GM10266 (cell line): ENCODE results near the gene RIPPLY3.
"Not testable (repeated sequence)": the region's sequence is repeated elsewhere in the genome, so short reads cannot be mapped to it uniquely, and the experiment has no call there.

Experiments
- DNase-seq: peaks from one replicate; pipeline ENCODE4 v3.0.0; 2012; ENCODE audit errors: extremely low spot score
- TF ChIP-seq, protein P1 (sequence below): IDR thresholded peaks from 2 replicates; pipeline ENCODE4 v1.5.1; 2012; ENCODE audit warnings: mild to moderate bottlenecking, low read depth; ENCODE audit not compliant: control insufficient read depth, insufficient read depth; ENCODE audit errors: missing control alignments

The RIPPLY3 gene

DNA sequence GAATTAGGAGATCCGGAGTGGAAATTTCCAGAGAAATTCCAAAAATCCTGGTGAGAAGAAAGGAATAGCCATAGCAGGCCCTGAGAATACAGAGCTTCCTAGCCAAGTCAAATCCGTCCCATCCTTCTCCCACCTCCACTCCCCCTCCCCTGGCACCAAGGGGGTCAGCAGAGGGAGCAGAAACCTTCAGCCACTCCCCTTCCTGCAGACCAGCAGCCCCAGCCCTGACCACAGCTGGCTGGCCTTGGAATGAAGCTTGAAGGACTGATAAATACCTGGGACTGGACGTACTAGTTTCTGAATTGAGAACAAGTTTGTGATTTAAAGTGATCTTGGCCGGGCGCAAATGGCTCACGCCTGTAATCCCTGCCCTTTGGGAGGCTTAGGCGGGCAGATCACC lies 13.8 kb upstream of the RIPPLY3 start:
- TF ChIP-seq, protein P1, sequence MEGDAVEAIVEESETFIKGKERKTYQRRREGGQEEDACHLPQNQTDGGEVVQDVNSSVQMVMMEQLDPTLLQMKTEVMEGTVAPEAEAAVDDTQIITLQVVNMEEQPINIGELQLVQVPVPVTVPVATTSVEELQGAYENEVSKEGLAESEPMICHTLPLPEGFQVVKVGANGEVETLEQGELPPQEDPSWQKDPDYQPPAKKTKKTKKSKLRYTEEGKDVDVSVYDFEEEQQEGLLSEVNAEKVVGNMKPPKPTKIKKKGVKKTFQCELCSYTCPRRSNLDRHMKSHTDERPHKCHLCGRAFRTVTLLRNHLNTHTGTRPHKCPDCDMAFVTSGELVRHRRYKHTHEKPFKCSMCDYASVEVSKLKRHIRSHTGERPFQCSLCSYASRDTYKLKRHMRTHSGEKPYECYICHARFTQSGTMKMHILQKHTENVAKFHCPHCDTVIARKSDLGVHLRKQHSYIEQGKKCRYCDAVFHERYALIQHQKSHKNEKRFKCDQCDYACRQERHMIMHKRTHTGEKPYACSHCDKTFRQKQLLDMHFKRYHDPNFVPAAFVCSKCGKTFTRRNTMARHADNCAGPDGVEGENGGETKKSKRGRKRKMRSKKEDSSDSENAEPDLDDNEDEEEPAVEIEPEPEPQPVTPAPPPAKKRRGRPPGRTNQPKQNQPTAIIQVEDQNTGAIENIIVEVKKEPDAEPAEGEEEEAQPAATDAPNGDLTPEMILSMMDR, result no peak
- no peak for DNase-seq

DNA sequence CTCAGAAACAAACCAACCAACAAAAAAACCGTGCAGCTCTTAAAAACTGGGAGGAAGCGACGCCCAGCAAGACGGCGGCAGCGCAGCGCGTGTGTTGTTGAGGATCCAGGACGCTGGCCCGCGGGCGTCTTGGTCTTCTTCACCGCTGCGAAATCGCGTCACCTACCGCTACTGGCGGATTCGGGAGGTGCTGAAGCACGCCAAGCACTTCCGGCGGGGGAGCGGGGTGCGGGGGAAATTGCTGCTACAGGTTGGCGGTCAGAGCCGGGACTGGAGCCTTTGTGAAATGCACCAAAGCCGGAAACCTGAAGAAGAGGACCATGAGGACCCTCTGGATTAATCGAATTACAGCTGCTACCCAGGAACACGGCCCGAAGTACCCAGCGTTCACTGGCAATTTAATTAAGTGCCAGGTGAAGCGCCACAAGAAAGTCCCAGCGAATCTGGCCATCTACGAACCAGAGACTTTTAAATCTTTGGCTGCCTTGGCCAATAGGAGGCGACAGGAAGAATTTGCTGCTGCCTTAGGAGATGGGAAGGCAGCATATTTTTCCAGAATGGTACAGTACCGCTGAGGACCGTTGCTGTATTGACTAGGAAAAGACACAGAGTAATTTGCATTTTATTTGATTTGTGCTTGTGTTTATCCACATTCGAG lies 11.9 kb upstream of the RIPPLY3 start:
- DNase-seq, result no peak
- TF ChIP-seq, protein P1, result no peak

DNA sequence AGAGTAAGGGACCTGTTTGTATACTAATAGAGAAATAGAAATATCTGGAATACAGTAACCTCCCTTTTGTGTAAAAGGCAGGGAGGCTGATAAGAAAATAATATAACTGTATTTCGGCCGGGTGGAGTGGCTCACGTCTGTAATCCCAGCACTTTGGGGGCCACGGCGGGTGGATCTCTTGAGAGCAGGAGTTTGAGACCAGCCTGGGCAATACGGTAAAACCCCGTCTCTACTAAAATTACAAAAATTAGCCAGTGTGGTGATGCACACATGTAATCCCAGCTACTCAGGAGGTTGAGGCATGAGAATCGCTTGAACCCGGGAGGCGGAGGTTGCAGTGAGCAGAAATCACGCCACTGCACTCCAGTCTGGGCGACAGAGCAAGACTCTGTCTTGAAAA lies 11.2 kb upstream of the RIPPLY3 start:
- DNase-seq, result not testable (repeated sequence)

DNA sequence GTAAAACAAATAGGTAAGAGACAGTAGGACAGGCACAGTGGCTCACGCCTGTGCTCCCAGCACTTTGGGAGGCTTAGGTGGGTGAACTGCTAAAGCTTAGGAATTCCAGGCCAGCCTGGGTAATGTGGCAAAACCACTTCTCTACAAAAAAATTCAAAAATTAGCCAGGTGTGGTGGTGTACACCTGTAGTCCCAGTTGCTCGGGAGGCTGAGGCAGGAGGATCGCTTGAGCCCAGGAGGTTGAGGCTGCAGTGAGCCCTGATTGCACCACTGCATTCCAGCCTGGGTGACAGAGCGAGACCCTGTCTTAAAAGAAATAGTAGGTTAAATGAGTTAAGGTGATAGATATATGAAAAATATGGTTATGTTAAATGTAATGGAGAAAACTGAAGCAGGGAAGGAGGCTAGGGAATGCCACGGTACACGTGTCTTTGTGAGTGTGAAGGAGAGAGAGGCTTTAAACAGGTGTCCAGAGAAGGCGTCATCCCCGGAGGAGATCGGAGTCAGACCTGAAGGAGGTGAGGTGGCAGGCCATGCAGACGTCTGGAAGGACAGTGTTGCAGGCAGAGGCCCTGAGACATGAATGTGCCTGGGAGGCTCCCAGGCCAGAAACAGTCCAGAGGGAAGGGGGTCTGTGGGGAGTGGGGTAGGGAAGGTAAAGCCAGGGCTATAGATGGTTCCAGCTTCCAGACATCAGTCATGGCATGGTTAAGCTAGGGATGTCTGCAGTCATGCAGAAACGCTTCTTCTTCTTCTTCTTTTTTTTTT lies 7.2 kb upstream of the RIPPLY3 start:
- DNase-seq, result no peak
- TF ChIP-seq, protein P1, result no peak

DNA sequence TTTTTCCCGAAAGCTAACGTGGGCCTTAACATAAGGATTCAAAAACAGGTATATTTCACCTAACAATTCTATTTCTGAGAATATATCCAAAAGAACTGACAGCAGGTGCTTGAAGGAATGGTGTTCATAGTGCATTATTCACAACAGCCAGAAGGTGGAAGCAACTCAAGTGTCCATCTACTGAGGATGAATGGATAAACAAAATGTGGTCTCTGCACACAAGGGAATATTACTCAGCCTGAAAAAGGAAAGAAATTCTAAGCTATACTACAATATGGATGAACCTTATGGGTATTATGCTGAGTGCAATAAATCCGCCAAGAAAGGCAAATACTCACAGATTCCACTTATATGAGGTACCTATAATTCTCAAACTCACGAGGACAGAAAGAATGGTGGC lies 6.1 kb upstream of the RIPPLY3 start:
- TF ChIP-seq, protein P1, result no peak

DNA sequence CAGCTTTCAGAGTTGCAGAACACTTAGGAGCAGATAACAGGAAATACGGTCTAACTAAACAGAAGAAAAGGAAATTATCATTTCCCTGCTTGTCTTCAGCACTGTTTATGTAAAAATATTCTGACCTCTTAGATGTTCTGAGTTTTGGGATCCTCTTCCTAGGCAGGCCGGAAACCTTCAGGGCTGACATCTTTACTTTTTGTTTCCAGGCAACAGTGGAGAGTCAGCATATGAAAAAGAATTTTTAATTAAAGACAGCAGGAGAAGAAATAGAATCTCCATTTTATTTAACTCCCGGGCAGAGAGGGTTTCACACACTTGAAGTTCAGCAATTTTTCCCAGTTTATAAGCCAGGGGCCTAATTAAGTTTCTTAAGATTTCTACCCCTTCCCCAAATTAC lies 5.1 kb upstream of the RIPPLY3 start:
- TF ChIP-seq, protein P1, result no peak
- DNase-seq, result no peak

More for the DNA sequence above, 6.1 kb upstream of the RIPPLY3 start:
- no peak for DNase-seq

DNA sequence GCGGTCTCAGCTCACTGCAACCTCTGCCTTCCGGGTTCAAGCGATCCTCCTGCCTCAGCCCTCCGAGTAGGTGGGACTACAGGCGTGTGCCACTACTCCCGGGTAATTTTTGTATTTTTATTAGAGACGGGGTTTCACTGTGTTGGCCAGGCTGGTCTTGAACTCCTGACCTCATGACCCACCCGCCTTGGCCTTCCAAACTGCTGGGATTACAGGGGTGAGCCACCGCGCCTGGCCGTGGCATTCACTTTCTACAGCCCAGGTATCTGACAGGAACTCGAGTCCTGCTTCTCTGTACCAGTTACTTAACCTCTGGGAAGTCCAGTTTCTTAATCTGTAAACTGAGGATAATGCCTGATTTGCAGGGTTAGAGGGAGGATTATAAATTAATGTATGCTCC lies 3.7 kb upstream of the RIPPLY3 start:
- DNase-seq, result not testable (repeated sequence)

DNA sequence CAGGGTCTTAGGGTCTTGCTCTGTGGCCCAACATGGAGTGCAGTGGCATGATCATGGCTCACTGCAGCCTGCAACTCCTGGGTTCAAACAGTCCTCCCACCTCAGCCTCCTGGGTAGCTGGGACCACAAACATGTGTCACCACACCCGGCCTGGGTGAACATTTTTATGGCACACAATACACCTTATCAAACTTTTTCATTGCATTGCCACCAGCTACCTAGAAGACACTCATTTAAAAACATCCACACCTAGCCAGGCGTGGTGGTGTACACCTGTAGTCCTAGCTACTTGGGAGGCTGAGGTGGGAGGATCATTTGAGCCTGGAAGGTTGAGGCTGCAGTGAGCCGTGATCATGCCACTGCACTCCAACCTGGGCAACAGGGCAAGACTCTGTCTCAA lies 2.6 kb upstream of the RIPPLY3 start:
- not testable (repeated sequence) for DNase-seq
